ENCODE data around the gene CDK9. TPM values are rescaled to one million over a fixed set of nuclear protein-coding genes. Genes with fewer than 3 reads are reported as not detected.

Gene CDK9
- total RNA-seq, 1 donor from 2014 or later, result 132 TPM

DNA sequence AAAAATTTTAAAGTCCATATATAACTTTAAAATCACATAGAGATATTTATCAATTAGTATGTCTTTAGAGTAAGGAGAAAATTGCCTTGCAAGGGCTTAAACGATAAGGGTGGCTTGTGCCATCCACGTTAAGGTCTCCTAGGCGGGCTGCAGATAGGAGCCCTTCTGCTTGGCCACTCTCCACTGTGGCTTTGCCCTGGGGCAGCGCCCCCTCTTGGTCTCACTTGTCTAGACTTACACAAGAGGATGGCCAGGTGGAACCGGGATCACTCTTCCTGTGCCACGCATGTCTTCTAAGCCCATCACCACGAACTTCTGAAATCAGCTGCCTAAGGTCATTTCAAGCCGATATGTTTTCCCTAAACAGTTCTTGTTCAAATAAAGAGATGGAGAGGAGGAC, 19.8 kb downstream of the CDK9 start:
- no peak overlapping the region for H3K4me3 Mint-ChIP-seq
- POLR2A ChIA-PET, result no interaction called here
- no peak for ATAC-seq (ENCODE audit: low read depth)
- H3K4me1 Mint-ChIP-seq, result peaks cover 26% of the 10 kb centered on the region
- H3K27ac Mint-ChIP-seq, result no peak overlapping the region
- no peaks in the 10 kb centered on the region for H3K27me3 Mint-ChIP-seq
- no peak for DNase-seq
- TF ChIP-seq, protein P1, sequence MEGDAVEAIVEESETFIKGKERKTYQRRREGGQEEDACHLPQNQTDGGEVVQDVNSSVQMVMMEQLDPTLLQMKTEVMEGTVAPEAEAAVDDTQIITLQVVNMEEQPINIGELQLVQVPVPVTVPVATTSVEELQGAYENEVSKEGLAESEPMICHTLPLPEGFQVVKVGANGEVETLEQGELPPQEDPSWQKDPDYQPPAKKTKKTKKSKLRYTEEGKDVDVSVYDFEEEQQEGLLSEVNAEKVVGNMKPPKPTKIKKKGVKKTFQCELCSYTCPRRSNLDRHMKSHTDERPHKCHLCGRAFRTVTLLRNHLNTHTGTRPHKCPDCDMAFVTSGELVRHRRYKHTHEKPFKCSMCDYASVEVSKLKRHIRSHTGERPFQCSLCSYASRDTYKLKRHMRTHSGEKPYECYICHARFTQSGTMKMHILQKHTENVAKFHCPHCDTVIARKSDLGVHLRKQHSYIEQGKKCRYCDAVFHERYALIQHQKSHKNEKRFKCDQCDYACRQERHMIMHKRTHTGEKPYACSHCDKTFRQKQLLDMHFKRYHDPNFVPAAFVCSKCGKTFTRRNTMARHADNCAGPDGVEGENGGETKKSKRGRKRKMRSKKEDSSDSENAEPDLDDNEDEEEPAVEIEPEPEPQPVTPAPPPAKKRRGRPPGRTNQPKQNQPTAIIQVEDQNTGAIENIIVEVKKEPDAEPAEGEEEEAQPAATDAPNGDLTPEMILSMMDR (IDR thresholded peaks at IDR 0.05), result no peak
- CTCF ChIA-PET, result interaction anchor here (1.4 to 2.0 kb wide), 2 partner anchors 64 to 71 kb away, joined by 5 to 8 read pairs; partner anchors contain the start of gene TOR2A
- peaks cover 44% of the 10 kb centered on the region for H3K36me3 Mint-ChIP-seq (ENCODE audit: low read depth)
- intact Hi-C loops (cut with micrococcal nuclease), result no loop called here
- no peaks in the 10 kb centered on the region for H3K9me3 Mint-ChIP-seq

DNA sequence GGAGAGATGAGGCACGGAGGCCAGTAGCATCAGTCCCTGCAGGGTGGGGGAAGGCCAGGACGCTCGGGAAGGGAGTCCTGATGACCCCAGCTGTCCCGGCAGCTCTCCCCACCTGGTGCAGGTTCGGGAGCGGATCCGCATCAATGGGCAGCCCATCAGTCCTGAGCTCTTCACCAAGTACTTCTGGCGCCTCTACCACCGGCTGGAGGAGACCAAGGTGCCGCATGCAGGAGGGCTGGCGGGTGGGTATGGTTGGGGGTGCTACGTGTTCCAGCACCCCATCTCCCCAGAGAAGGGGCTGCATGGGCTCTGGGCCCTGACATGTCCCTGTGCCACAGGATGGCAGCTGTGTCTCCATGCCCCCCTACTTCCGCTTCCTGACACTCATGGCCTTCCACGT, 21.0 kb downstream of the CDK9 start:
- ChIA-PET POLR2A (no interaction called here), CTCF (no interaction called here)
- Mint-ChIP-seq H3K4me3 (no peak overlapping the region), H3K27ac (no peak overlapping the region), H3K4me1 (peaks cover 23% of the 10 kb centered on the region), H3K27me3 (no peaks in the 10 kb centered on the region), H3K36me3 (ENCODE audit: low read depth) (peaks cover 51% of the 10 kb centered on the region), H3K9me3 (no peaks in the 10 kb centered on the region)
- intact Hi-C loops (cut with micrococcal nuclease), result no loop called here
- TF ChIP-seq, protein P1 (IDR thresholded peaks at IDR 0.05), result no peak
- ATAC-seq (ENCODE audit: low read depth), result no peak
- no peak for DNase-seq

DNA sequence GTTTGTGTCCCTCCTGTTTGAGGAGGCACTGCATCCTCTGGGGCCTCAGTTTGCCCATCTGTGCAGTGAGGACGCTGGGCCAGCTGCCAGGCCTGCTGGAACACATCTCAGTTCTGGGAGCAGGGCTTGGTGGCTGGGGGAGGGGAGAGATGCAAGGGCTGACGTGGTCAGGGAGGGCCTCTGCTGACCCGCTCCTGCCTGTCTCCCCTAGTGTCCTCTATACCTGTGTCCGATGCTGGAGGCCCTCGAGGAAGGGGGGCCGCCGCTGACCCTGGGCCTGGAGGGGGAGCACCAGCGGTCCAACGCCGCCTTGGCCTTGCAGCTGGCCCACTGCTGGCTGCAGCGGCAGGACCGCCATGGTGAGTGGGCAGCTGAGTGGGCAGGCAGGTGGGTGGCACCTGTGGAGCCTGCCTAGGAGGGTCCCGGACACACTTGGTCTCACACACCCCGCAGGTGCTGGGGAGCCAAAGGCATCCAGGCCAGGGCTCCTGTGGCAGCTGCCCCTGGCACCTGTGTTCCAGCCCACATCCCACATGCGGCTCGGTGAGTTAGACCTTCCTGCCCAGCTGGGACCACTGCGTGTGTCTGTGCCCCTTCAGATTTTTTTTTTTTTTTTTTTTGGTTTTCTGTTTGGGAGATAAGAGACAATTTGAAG, 22.6 kb downstream of the CDK9 start:
- H3K27me3 Mint-ChIP-seq, result no peaks in the 10 kb centered on the region
- no peaks in the 10 kb centered on the region for H3K9me3 Mint-ChIP-seq
- H3K4me3 Mint-ChIP-seq, result no peak overlapping the region
- TF ChIP-seq, protein P1 (IDR thresholded peaks at IDR 0.05), result no peak
- H3K4me1 Mint-ChIP-seq, result peaks cover 12% of the 10 kb centered on the region
- ATAC-seq (ENCODE audit: low read depth) (no peak), DNase-seq (no peak)
- intact Hi-C loops (cut with micrococcal nuclease), result no loop called here
- ChIA-PET POLR2A (interaction anchor here (0.6 to 0.7 kb wide), 4 partner anchors 46 to 360 kb away, joined by 4 to 8 read pairs (median 7); partner anchors contain the start of gene DPM2), CTCF (no interaction called here)
- H3K27ac Mint-ChIP-seq, result no peak overlapping the region
- peaks cover 62% of the 10 kb centered on the region for H3K36me3 Mint-ChIP-seq (ENCODE audit: low read depth)

DNA sequence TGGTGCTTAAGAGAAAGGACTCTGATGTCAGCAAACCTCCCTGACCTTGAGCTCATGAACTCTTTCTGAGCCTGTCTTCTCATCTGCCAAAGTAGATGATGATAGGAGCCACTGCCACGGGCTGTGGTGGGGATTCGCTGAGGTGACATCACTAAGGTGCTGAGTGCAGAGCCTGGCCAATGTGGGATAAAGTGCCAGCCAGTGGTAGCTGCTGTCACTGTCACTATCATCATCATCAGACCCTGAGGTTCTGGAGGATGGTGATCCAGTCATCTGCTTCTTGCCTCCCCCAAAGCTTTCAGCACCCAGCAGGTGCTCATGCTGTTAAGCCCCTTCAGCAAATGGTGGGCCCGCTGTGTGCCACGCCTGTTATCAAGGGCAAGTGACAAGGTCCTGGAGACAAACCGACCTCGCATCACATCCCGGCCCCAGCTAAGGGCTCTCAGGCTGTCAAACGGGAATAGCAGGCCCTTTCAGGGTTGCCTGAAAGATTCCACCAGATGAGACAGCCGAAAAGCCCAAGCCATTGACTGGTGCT, 23.2 kb downstream of the CDK9 start:
- CTCF ChIA-PET, result no interaction called here
- peaks cover 68% of the 10 kb centered on the region for H3K36me3 Mint-ChIP-seq (ENCODE audit: low read depth)
- intact Hi-C loops (cut with micrococcal nuclease), result no loop called here
- POLR2A ChIA-PET, result interaction anchor here (0.6 to 0.7 kb wide), 4 partner anchors 45 to 361 kb away, joined by 4 to 8 read pairs (median 7); partner anchors contain the start of gene DPM2
- H3K27ac Mint-ChIP-seq, result no peak overlapping the region
- no peaks in the 10 kb centered on the region for H3K9me3 Mint-ChIP-seq
- no peaks in the 10 kb centered on the region for H3K27me3 Mint-ChIP-seq
- ATAC-seq (ENCODE audit: low read depth) (no peak), DNase-seq (no peak)
- peaks cover 6% of the 10 kb centered on the region for H3K4me1 Mint-ChIP-seq
- TF ChIP-seq, protein P1 (IDR thresholded peaks at IDR 0.05), result no peak
- H3K4me3 Mint-ChIP-seq, result no peak overlapping the region

DNA sequence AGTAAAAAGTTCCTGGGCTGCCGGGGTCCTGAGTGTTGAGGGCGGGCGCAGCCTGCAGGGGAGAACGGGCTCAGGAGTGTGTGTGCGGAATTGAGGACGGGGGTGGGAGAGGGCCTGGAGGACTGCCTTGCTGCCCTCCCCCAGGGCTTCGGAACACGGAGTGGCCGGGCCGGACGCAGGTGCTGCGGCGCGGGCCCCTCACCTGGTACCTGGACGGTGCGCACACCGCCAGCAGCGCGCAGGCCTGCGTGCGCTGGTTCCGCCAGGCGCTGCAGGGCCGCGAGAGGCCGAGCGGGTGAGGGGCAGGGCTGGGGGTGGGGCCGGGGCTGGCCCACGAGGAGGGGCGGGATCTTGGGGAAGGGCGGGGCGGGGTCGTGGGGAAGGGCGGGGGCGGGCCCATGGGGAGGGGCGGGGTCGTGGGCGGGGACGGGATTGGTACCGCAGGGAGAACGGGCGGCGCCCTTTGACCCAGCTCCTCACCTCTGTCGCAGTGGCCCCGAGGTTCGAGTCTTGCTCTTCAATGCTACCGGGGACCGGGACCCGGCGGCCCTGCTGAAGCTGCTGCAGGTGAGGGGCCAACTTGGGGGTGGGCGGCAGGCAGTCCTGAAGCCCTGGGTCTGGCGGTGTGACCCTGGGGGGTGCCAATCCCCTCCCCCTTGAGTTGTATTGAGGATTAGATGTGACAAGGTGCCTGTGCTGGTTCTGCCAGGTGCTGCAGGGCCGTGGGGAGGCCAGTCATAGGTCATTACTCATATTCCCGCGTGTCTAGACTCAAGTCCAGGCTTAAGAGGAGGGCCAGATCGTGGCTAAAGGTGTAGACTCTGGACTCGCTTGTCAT, 23.9 kb downstream of the CDK9 start:
- Mint-ChIP-seq H3K27me3 (no peaks in the 10 kb centered on the region), H3K27ac (no peak overlapping the region), H3K4me1 (no peaks in the 10 kb centered on the region), H3K9me3 (no peaks in the 10 kb centered on the region), H3K4me3 (no peak overlapping the region), H3K36me3 (ENCODE audit: low read depth) (peaks cover 75% of the 10 kb centered on the region)
- peak; percentile 53 for ATAC-seq (ENCODE audit: low read depth)
- CTCF ChIA-PET, result no interaction called here
- DNase-seq, result no peak
- POLR2A ChIA-PET, result interaction anchor here (0.6 kb wide), 2 partner anchors 74 to 361 kb away, joined by 4 to 8 read pairs; no protein-coding TSS in a partner anchor
- intact Hi-C loops (cut with micrococcal nuclease), result no loop called here
- TF ChIP-seq, protein P1 (IDR thresholded peaks at IDR 0.05), result no peak
